ENCODE data around the gene CTDNEP1. TPM values are rescaled to one million over a fixed set of nuclear protein-coding genes. Genes with fewer than 3 reads are reported as not detected.

The CTDNEP1 gene
- total RNA-seq, 4 donors from 2014 or later: 33.8 to 66.3 (median 52.5) TPM

GRCh38 chr17:7242717-7243452 is 8.6 kb downstream of the CTDNEP1 start:
- Histone ChIP-seq H3K9me3 (no peaks in the 10 kb centered on the region), H3K27me3 (no peaks in the 10 kb centered on the region), H3K4me3 (peak overlapping the region; percentile 78 to 87), H3K27ac (peak overlapping the region; percentile 80 to 98 (median 96)), H3K4me1 (peaks cover 8 to 52% (median 25%) of the 10 kb centered on the region in 3 donors), H3K36me3 (peaks cover 0 to 51% of the 10 kb centered on the region in 2 donors)
- peak; percentile 40 for ATAC-seq
- peak; percentile 69 for TF ChIP-seq POLR2A (IDR thresholded peaks at IDR 0.05)
- TF ChIP-seq EP300 (IDR thresholded peaks at IDR 0.05): no peak
- peak; percentile 96 for TF ChIP-seq POLR2AphosphoS5 (IDR thresholded peaks at IDR 0.05)
- TF ChIP-seq, protein P1, sequence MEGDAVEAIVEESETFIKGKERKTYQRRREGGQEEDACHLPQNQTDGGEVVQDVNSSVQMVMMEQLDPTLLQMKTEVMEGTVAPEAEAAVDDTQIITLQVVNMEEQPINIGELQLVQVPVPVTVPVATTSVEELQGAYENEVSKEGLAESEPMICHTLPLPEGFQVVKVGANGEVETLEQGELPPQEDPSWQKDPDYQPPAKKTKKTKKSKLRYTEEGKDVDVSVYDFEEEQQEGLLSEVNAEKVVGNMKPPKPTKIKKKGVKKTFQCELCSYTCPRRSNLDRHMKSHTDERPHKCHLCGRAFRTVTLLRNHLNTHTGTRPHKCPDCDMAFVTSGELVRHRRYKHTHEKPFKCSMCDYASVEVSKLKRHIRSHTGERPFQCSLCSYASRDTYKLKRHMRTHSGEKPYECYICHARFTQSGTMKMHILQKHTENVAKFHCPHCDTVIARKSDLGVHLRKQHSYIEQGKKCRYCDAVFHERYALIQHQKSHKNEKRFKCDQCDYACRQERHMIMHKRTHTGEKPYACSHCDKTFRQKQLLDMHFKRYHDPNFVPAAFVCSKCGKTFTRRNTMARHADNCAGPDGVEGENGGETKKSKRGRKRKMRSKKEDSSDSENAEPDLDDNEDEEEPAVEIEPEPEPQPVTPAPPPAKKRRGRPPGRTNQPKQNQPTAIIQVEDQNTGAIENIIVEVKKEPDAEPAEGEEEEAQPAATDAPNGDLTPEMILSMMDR (IDR thresholded peaks at IDR 0.05): peak in 2 of 4 experiments; percentile 14 to 27
- WGBS, 2 donors (ENCODE audit: low coverage in 1 of 2): 1 to 2% methylated on average over 25 to 27 of the region's 49 CpGs

- Histone ChIP-seq H3K9me3 (no peaks in the 10 kb centered on the region), H3K4me3 (peak within 1 kb of the TSS; percentile 78 to 87), H3K36me3 (peaks cover 0 to 50% of the 10 kb centered on the region in 2 donors), H3K4me1 (peaks cover 8 to 51% (median 28%) of the 10 kb centered on the region in 3 donors), H3K27ac (peak within 1 kb of the TSS; percentile 80 to 98 (median 96)), H3K27me3 (no peaks in the 10 kb centered on the region)
- 1 to 2% methylated on average over 4 to 23 of the region's 62 CpGs for WGBS, 2 donors (ENCODE audit: low coverage in 1 of 2)
- ATAC-seq: peak; percentile 37
- TF ChIP-seq, protein P1 (IDR thresholded peaks at IDR 0.05): peak in 1 of 4 experiments; percentile 12
- TF ChIP-seq POLR2AphosphoS5 (IDR thresholded peaks at IDR 0.05) (peak; percentile 49), EP300 (IDR thresholded peaks at IDR 0.05) (no peak), POLR2A (IDR thresholded peaks at IDR 0.05) (peak; percentile 30 to 59)
Observed at GRCh38 chr17:7241783-7242716, 9.5 kb downstream of the CTDNEP1 start, which contains the start of gene GABARAP. Gene GABARAP (minus strand): TSS chr17:7242449. CDS start chr17:7242330, 119 bp downstream.

- WGBS, 2 donors (ENCODE audit: low coverage in 1 of 2): 27 to 34% methylated on average over 6 to 9 of the region's 9 CpGs
- no peaks in the 10 kb centered on the region for H3K9me3 ChIP-seq
- H3K27me3 ChIP-seq: no peaks in the 10 kb centered on the region
- TF ChIP-seq POLR2AphosphoS5 (IDR thresholded peaks at IDR 0.05) (no peak), EP300 (IDR thresholded peaks at IDR 0.05) (no peak), POLR2A (IDR thresholded peaks at IDR 0.05) (no peak)
- TF ChIP-seq, protein P1 (IDR thresholded peaks at IDR 0.05): no peak
- peak overlapping the region; percentile 78 to 87 for H3K4me3 ChIP-seq
- H3K36me3 ChIP-seq: peaks cover 0 to 48% of the 10 kb centered on the region in 2 donors
- no peak for ATAC-seq
- peaks cover 8 to 55% (median 28%) of the 10 kb centered on the region in 3 donors for H3K4me1 ChIP-seq
- H3K27ac ChIP-seq: peak overlapping the region; percentile 80 to 98 (median 96)
Observed at GRCh38 chr17:7241090-7241733, 10.3 kb downstream of the CTDNEP1 start.

GRCh38 chr17:7240375-7240774 is 11.2 kb downstream of the CTDNEP1 start:
- no peak for ATAC-seq
- TF ChIP-seq POLR2A (IDR thresholded peaks at IDR 0.05): no peak
- TF ChIP-seq EP300 (IDR thresholded peaks at IDR 0.05): no peak
- TF ChIP-seq POLR2AphosphoS5 (IDR thresholded peaks at IDR 0.05): no peak
- TF ChIP-seq, protein P1 (IDR thresholded peaks at IDR 0.05): no peak
- Histone ChIP-seq H3K27me3 (no peaks in the 10 kb centered on the region), H3K4me3 (peak overlapping the region in 1 of 2 donors; percentile 87), H3K4me1 (peaks cover 8 to 60% (median 28%) of the 10 kb centered on the region in 3 donors), H3K36me3 (peaks cover 0 to 48% of the 10 kb centered on the region in 2 donors), H3K9me3 (no peaks in the 10 kb centered on the region), H3K27ac (peak overlapping the region in 3 of 4 donors; percentile 94 to 98 (median 98))
- WGBS, 2 donors (ENCODE audit: low coverage in 1 of 2): 60% methylated on average over 4 of the region's 4 CpGs; no CpG with 5 or more reads in 1 of the 2 donors
